NK-92 (cell line): ENCODE results near the gene TLK2.
"Not testable (repeated sequence)": the region's sequence is repeated elsewhere in the genome, so short reads cannot be mapped to it uniquely, and the experiment has no call there.

Experiments used
- DNase-seq: peaks from one replicate; lab custom pipeline; 2025; ENCODE audit not compliant: unreplicated experiment; lab: John Stamatoyannopoulos, UW

TLK2 gene

GRCh38 chr17:62482553-62482952 is 3.9 kb downstream of the TLK2 start:
- not testable (repeated sequence) for DNase-seq

GRCh38 chr17:62490990-62491389 is 12.4 kb downstream of the TLK2 start:
- DNase-seq, result not testable (repeated sequence)

GRCh38 chr17:62493049-62493655 is 14.5 kb downstream of the TLK2 start:
- DNase-seq, result not testable (repeated sequence)

GRCh38 chr17:62494073-62494472 is 15.4 kb downstream of the TLK2 start:
- DNase-seq, result not testable (repeated sequence)

GRCh38 chr17:62496344-62496743 is 17.7 kb downstream of the TLK2 start:
- DNase-seq, result not testable (repeated sequence)

GRCh38 chr17:62498796-62499195 is 20.2 kb downstream of the TLK2 start:
- DNase-seq, result not testable (repeated sequence)

- DNase-seq, result not testable (repeated sequence)
Observed at GRCh38 chr17:62500463-62500862, 21.8 kb downstream of the TLK2 start.

- DNase-seq, result not testable (repeated sequence)
Observed at GRCh38 chr17:62504857-62505256, 26.2 kb downstream of the TLK2 start.

GRCh38 chr17:62507191-62507836 is 28.7 kb downstream of the TLK2 start:
- not testable (repeated sequence) for DNase-seq

GRCh38 chr17:62510247-62510819 is 31.7 kb downstream of the TLK2 start:
- not testable (repeated sequence) for DNase-seq

- DNase-seq, result not testable (repeated sequence)
Observed at GRCh38 chr17:62511014-62511413, 32.4 kb downstream of the TLK2 start.

GRCh38 chr17:62516376-62516775 is 37.8 kb downstream of the TLK2 start:
- DNase-seq, result not testable (repeated sequence)

- DNase-seq, result not testable (repeated sequence)
Observed at GRCh38 chr17:62521295-62521694, 42.7 kb downstream of the TLK2 start.

- DNase-seq, result not testable (repeated sequence)
Observed at GRCh38 chr17:62524077-62524476, 45.5 kb downstream of the TLK2 start.

- not testable (repeated sequence) for DNase-seq
Observed at GRCh38 chr17:62525317-62525716, 46.7 kb downstream of the TLK2 start.

- DNase-seq, result not testable (repeated sequence)
Observed at GRCh38 chr17:62530936-62531335, 52.3 kb downstream of the TLK2 start.

GRCh38 chr17:62536557-62536956 is 57.9 kb downstream of the TLK2 start:
- DNase-seq, result not testable (repeated sequence)

- not testable (repeated sequence) for DNase-seq
Observed at GRCh38 chr17:62541073-62541472, 62.4 kb downstream of the TLK2 start.

GRCh38 chr17:62543278-62543775 is 64.7 kb downstream of the TLK2 start:
- not testable (repeated sequence) for DNase-seq

GRCh38 chr17:62546066-62546465 is 67.4 kb downstream of the TLK2 start:
- DNase-seq, result not testable (repeated sequence)

- not testable (repeated sequence) for DNase-seq
Observed at GRCh38 chr17:62552851-62553659, 74.4 kb downstream of the TLK2 start.
